H1 (cell line): Measurements from ENCODE around the gene PLVAP. TPM values are rescaled to one million over a fixed set of nuclear protein-coding genes. Genes with fewer than 3 reads are reported as not detected.

Source experiments
- ATF2 ChIP-seq: IDR thresholded peaks from 2 replicates; pipeline ENCODE4 v1.6.1; 2012; ENCODE audit warnings: low read length, inconsistent platforms
- POLR2AphosphoS5 ChIP-seq: IDR thresholded peaks from 2 replicates; pipeline ENCODE4 v1.6.1; 2011; ENCODE audit warnings: low read depth, low read length
- polyA plus RNA-seq, 7 experiments: library from polyadenylated mRNA; depleted of rRNA in 3 of 7; stranded (reverse) in 5 of 7; unstranded in 2 of 7; fragments of >200 nt in 5 of 7; fragments of 200-250 nt in 2 of 7; gene quantifications; 1 replicate in 5 of 7; 2 replicates in 1 of 7; 4 replicates in 1 of 7; pipeline versions ENCODE4 v1.2.1 to v1.2.3, GENCODE V29; 2011 to 2013; ENCODE audit warnings: missing spikeins in 2 of 7, mixed read lengths in 2 of 7
- total RNA-seq: library from RNA; stranded (reverse); fragmentation: NEBNext Ultra II Directional; extraction: Animal tissue kit (Norgen Biotek cat#: 25700); gene quantifications from 2 replicates; pipeline ENCODE4 v1.2.1, GENCODE V29; 2021

PLVAP gene
- total and polyA plus RNA-seq, 2 of the 8 experiments (the other 6 are each of a cell fraction or from before 2014, with no cell fraction given): 0.32 TPM; not detected in 1

- no peak for TF ChIP-seq POLR2AphosphoS5
- TF ChIP-seq ATF2: no peak
These were observed 43.3 kb downstream of the PLVAP start (continued) for GRCh38 chr19:17333611-17334413.
